ENCODE data around the gene TRIM41. TPM values are rescaled to one million over a fixed set of nuclear protein-coding genes. Genes with fewer than 3 reads are reported as not detected.
"Not testable (repeated sequence)": the region's sequence is repeated elsewhere in the genome, so short reads cannot be mapped to it uniquely, and the experiment has no call there.

The TRIM41 gene
- total RNA-seq, 1 experiment from 2014 or later = 10.5 TPM

- DNase-seq (ENCODE audit: low spot score) = no peak
Measured at GRCh38 chr5:181192337-181193046, 30.6 kb upstream of the TRIM41 start.

- DNase-seq (ENCODE audit: low spot score) = no peak
Measured at GRCh38 chr5:181193656-181194055, 29.4 kb upstream of the TRIM41 start.

- no peak for DNase-seq (ENCODE audit: low spot score)
Measured at GRCh38 chr5:181194489-181195248, 28.4 kb upstream of the TRIM41 start.

GRCh38 chr5:181195249-181195761 is 27.8 kb upstream of the TRIM41 start:
- DNase-seq (ENCODE audit: low spot score) = no peak

GRCh38 chr5:181197326-181197951 is 25.6 kb upstream of the TRIM41 start:
- DNase-seq (ENCODE audit: low spot score) = no peak

GRCh38 chr5:181198106-181198685 is 24.9 kb upstream of the TRIM41 start:
- no peak for DNase-seq (ENCODE audit: low spot score)

- DNase-seq (ENCODE audit: low spot score) = no peak
Measured at GRCh38 chr5:181198905-181199519, 24.1 kb upstream of the TRIM41 start.

GRCh38 chr5:181199881-181200638 is 23.0 kb upstream of the TRIM41 start:
- DNase-seq (ENCODE audit: low spot score) = no peak

- no peak for DNase-seq (ENCODE audit: low spot score)
Measured at GRCh38 chr5:181200816-181201215, 22.3 kb upstream of the TRIM41 start.

GRCh38 chr5:181203093-181203711 is 19.9 kb upstream of the TRIM41 start:
- DNase-seq (ENCODE audit: low spot score) = no peak

GRCh38 chr5:181203777-181204112 is 19.3 kb upstream of the TRIM41 start:
- DNase-seq (ENCODE audit: low spot score) = no peak

- no peak for DNase-seq (ENCODE audit: low spot score)
Measured at GRCh38 chr5:181204113-181204825, 18.8 kb upstream of the TRIM41 start.

GRCh38 chr5:181204826-181205760 is 18.0 kb upstream of the TRIM41 start, which contains the start of gene TRIM7:
TSS of gene TRIM7 (minus strand) at chr5:181205196. CDS start at chr5:181205110, 86 bp downstream.
- DNase-seq (ENCODE audit: low spot score) = no peak

- DNase-seq (ENCODE audit: low spot score) = no peak
Measured at GRCh38 chr5:181205761-181206649, 17.1 kb upstream of the TRIM41 start.

GRCh38 chr5:181207214-181207959 is 15.7 kb upstream of the TRIM41 start:
- DNase-seq (ENCODE audit: low spot score) = peak; percentile 95

GRCh38 chr5:181207960-181208253 is 15.2 kb upstream of the TRIM41 start:
- DNase-seq (ENCODE audit: low spot score) = no peak

GRCh38 chr5:181209006-181209405 is 14.1 kb upstream of the TRIM41 start:
- not testable (repeated sequence) for DNase-seq (ENCODE audit: low spot score)

Data from H4 (cell line).